ENCODE data around the gene PDSS1.

DNA sequence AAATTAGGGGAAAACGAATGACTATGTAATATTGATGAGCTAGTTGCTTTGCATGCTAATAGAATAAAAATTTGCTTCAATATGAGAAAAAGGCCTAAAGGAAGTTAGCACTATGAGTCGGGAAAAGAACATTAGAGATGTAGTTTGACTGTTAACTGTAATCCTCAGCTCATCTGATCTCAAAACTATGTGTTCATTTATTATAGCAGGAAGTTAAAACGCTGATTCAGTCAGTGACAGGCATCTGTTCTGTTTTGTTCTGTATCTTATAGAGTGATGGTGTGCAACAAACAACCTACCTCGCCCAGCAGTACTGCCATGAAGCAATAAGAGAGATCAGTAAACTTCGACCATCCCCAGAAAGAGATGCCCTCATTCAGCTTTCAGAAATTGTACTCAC is 48.6 kb downstream of the PDSS1 start:
- TF ChIP-seq, protein P1, sequence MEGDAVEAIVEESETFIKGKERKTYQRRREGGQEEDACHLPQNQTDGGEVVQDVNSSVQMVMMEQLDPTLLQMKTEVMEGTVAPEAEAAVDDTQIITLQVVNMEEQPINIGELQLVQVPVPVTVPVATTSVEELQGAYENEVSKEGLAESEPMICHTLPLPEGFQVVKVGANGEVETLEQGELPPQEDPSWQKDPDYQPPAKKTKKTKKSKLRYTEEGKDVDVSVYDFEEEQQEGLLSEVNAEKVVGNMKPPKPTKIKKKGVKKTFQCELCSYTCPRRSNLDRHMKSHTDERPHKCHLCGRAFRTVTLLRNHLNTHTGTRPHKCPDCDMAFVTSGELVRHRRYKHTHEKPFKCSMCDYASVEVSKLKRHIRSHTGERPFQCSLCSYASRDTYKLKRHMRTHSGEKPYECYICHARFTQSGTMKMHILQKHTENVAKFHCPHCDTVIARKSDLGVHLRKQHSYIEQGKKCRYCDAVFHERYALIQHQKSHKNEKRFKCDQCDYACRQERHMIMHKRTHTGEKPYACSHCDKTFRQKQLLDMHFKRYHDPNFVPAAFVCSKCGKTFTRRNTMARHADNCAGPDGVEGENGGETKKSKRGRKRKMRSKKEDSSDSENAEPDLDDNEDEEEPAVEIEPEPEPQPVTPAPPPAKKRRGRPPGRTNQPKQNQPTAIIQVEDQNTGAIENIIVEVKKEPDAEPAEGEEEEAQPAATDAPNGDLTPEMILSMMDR (IDR thresholded peaks at IDR 0.05; ENCODE audit: low read depth, low read length, missing input control) = no peak
- no peak for TF ChIP-seq SP1 (IDR thresholded peaks at IDR 0.05)
- TF ChIP-seq, protein P2, sequence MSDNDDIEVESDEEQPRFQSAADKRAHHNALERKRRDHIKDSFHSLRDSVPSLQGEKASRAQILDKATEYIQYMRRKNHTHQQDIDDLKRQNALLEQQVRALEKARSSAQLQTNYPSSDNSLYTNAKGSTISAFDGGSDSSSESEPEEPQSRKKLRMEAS (IDR thresholded peaks at IDR 0.05) = no peak
- TF ChIP-seq, protein P3, sequence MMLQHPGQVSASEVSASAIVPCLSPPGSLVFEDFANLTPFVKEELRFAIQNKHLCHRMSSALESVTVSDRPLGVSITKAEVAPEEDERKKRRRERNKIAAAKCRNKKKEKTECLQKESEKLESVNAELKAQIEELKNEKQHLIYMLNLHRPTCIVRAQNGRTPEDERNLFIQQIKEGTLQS (IDR thresholded peaks at IDR 0.05) = no peak
- no peak for TF ChIP-seq TAF1 (conservative IDR thresholded peaks at IDR 0.05)
- TF ChIP-seq RAD21 (IDR thresholded peaks at IDR 0.05) = no peak
- TF ChIP-seq ZBTB33 (IDR thresholded peaks at IDR 0.05) = no peak
- TF ChIP-seq EGR1 (IDR thresholded peaks at IDR 0.05; ENCODE audit: low read depth in 2 of 2) = no peak

All from liver (tissue), 3 donors.